ENCODE results near the gene PHC2. TPM values are rescaled to one million over a fixed set of nuclear protein-coding genes. Genes with fewer than 3 reads are reported as not detected.

Gene PHC2
- polyA plus RNA-seq, 1 donor (not counting 4 experiments of a cell fraction or from before 2014, with no cell fraction given): 51.7 TPM

- Histone ChIP-seq H4K20me1 (ENCODE audit: control insufficient read depth, extremely low read depth, insufficient read depth, low read length) (no peaks in the 10 kb centered on the region), H3K4me2 (ENCODE audit: control insufficient read depth, extremely low read depth, insufficient read depth, low read depth, low read length) (no peak overlapping the region), H3K79me2 (ENCODE audit: control insufficient read depth, insufficient read depth, low read length) (peaks cover 95% of the 10 kb centered on the region), H3K4me1 (ENCODE audit: control insufficient read depth, extremely low read depth, insufficient read depth, low read length) (peaks cover 38% of the 10 kb centered on the region), H2AFZ (ENCODE audit: control insufficient read depth, low read length) (no peak overlapping the region), H3K9me3 (ENCODE audit: control insufficient read depth, low read depth, low read length) (no peaks in the 10 kb centered on the region), H3K27ac (ENCODE audit: control insufficient read depth, insufficient read depth, low read length) (no peak overlapping the region), H3K27me3 (ENCODE audit: control insufficient read depth, extremely low read depth, insufficient read depth, low read length) (no peaks in the 10 kb centered on the region), H3K4me3 (ENCODE audit: control insufficient read depth in 2 of 3, extremely low read depth in 1 of 3, insufficient read depth in 2 of 3, low read depth in 1 of 3, low read length in 3 of 3) (no peak overlapping the region), H3K9ac (ENCODE audit: control insufficient read depth, extremely low read depth, insufficient read depth, low read length) (no peak overlapping the region), H3K36me3 (ENCODE audit: control insufficient read depth in 2 of 2, extremely low read depth in 1 of 2, insufficient read depth in 2 of 2, low read length in 2 of 2) (peaks cover 0 to 26% of the 10 kb centered on the region in 2 experiments), H3K9me1 (ENCODE audit: control insufficient read depth, extremely low read depth, insufficient read depth, low read length) (peaks cover 3% of the 10 kb centered on the region)
- no peak for TF ChIP-seq EZH2 (IDR thresholded peaks at IDR 0.05; ENCODE audit: low read length)
- no peak for TF ChIP-seq CTCF (optimal IDR thresholded peaks at IDR 0.05 in 1 of 3, IDR thresholded peaks at IDR 0.05 in 1 of 3, conservative IDR thresholded peaks at IDR 0.05 in 1 of 3; ENCODE audit: extremely low read depth in 1 of 3, insufficient read depth in 2 of 3, low read length in 3 of 3)
- DNase-seq (ENCODE audit: low read depth, low spot score) (no peak), FAIRE-seq (no peak)
- dilution Hi-C loops (cut with MboI; ENCODE audit: extremely low pct_ligation_motif_present, low sequenced_read_pairs): no loop called here
These were observed 6.3 kb downstream of the PHC2 start for GRCh38 chr1:33424610-33425009.

- Histone ChIP-seq H3K9me3 (ENCODE audit: control insufficient read depth, low read depth, low read length) (no peaks in the 10 kb centered on the region), H3K4me2 (ENCODE audit: control insufficient read depth, extremely low read depth, insufficient read depth, low read depth, low read length) (no peak overlapping the region), H4K20me1 (ENCODE audit: control insufficient read depth, extremely low read depth, insufficient read depth, low read length) (no peaks in the 10 kb centered on the region), H3K36me3 (ENCODE audit: control insufficient read depth in 2 of 2, extremely low read depth in 1 of 2, insufficient read depth in 2 of 2, low read length in 2 of 2) (peaks cover 0 to 26% of the 10 kb centered on the region in 2 experiments), H2AFZ (ENCODE audit: control insufficient read depth, low read length) (no peak overlapping the region), H3K79me2 (ENCODE audit: control insufficient read depth, insufficient read depth, low read length) (peaks cover 93% of the 10 kb centered on the region), H3K27ac (ENCODE audit: control insufficient read depth, insufficient read depth, low read length) (no peak overlapping the region), H3K9ac (ENCODE audit: control insufficient read depth, extremely low read depth, insufficient read depth, low read length) (no peak overlapping the region), H3K9me1 (ENCODE audit: control insufficient read depth, extremely low read depth, insufficient read depth, low read length) (peaks cover 3% of the 10 kb centered on the region), H3K27me3 (ENCODE audit: control insufficient read depth, extremely low read depth, insufficient read depth, low read length) (no peaks in the 10 kb centered on the region), H3K4me3 (ENCODE audit: control insufficient read depth in 2 of 3, extremely low read depth in 1 of 3, insufficient read depth in 2 of 3, low read depth in 1 of 3, low read length in 3 of 3) (no peak overlapping the region), H3K4me1 (ENCODE audit: control insufficient read depth, extremely low read depth, insufficient read depth, low read length) (peaks cover 38% of the 10 kb centered on the region)
- FAIRE-seq (no peak), DNase-seq (ENCODE audit: low read depth, low spot score) (no peak)
- dilution Hi-C loops (cut with MboI; ENCODE audit: extremely low pct_ligation_motif_present, low sequenced_read_pairs): no loop called here
- TF ChIP-seq EZH2 (IDR thresholded peaks at IDR 0.05; ENCODE audit: low read length) (no peak), CTCF (optimal IDR thresholded peaks at IDR 0.05 in 1 of 3, IDR thresholded peaks at IDR 0.05 in 1 of 3, conservative IDR thresholded peaks at IDR 0.05 in 1 of 3; ENCODE audit: extremely low read depth in 1 of 3, insufficient read depth in 2 of 3, low read length in 3 of 3) (no peak)
These were observed 6.7 kb downstream of the PHC2 start for GRCh38 chr1:33424205-33424604.
